HEK293T (cell line): ENCODE measurements around the gene CD79A.

Experiments used
- CTCF ChIA-PET: fragments of 350-600 bp; formaldehyde crosslinking; extraction: SDS; loops from one replicate; lab custom pipeline; 2021; ENCODE audit warnings: antibody characterized with exemption, inconsistent platforms; lab: Yijun Ruan, JAX
- POLR2A ChIA-PET: fragments of 350-600 bp; formaldehyde crosslinking; extraction: SDS; loops from one replicate; lab custom pipeline; 2020; ENCODE audit warnings: antibody characterized with exemption, inconsistent platforms; lab: Yijun Ruan, JAX
- DNase-seq: peaks from one replicate; pipeline ENCODE4 v3.0.0; 2012; ENCODE audit warnings: mixed read lengths; ENCODE audit errors: extremely low spot score
- ARNT ChIP-seq: fragments of 450-650 bp; IDR thresholded peaks from 2 replicates; pipeline ENCODE4 v1.6.1; 2017; ENCODE audit warnings: mild to moderate bottlenecking
- BHLHE40 ChIP-seq: fragments of 450-650 bp; IDR thresholded peaks from 2 replicates; pipeline ENCODE4 v1.6.1; 2016; ENCODE audit warnings: mild to moderate bottlenecking, moderate library complexity, borderline replicate concordance
- CTBP1 ChIP-seq: fragments of 450-650 bp; IDR thresholded peaks from 2 replicates; pipeline ENCODE4 v1.6.1; 2016; ENCODE audit warnings: borderline replicate concordance
- ELF4 ChIP-seq: fragments of 450-650 bp; IDR thresholded peaks from 2 replicates; pipeline ENCODE4 v1.6.1; 2017; ENCODE audit warnings: antibody characterized with exemption
- FOXA1 ChIP-seq: fragments of 450-650 bp; IDR thresholded peaks from 2 replicates; pipeline ENCODE4 v1.6.1; 2016; ENCODE audit warnings: mild to moderate bottlenecking
- FOXK2 ChIP-seq: fragments of 450-650 bp; IDR thresholded peaks from 2 replicates; pipeline ENCODE4 v1.6.1; 2016; ENCODE audit warnings: mild to moderate bottlenecking
- FOXM1 ChIP-seq: fragments of 450-650 bp; IDR thresholded peaks from 2 replicates; pipeline ENCODE4 v1.6.1; 2017; ENCODE audit warnings: mild to moderate bottlenecking, borderline replicate concordance
- HDGF ChIP-seq: fragments of 450-650 bp; IDR thresholded peaks from 2 replicates; pipeline ENCODE4 v1.6.1; 2017; ENCODE audit warnings: antibody characterized with exemption, borderline replicate concordance
- L3MBTL2 ChIP-seq: fragments of 450-650 bp; conservative IDR thresholded peaks from 2 replicates; pipeline ENCODE4 v1.6.1; 2016; ENCODE audit warnings: mild to moderate bottlenecking
- LEF1 ChIP-seq: fragments of 450-650 bp; IDR thresholded peaks from 2 replicates; pipeline ENCODE4 v1.6.1; 2017; ENCODE audit warnings: mild to moderate bottlenecking, borderline replicate concordance
- NFRKB ChIP-seq: fragments of 450-650 bp; IDR thresholded peaks from 2 replicates; pipeline ENCODE4 v1.6.1; 2016; ENCODE audit warnings: mild to moderate bottlenecking, moderate library complexity
- SP1 ChIP-seq: fragments of 450-650 bp; IDR thresholded peaks from 2 replicates; pipeline ENCODE4 v1.6.1; 2017
- SUZ12 ChIP-seq: fragments of 450-650 bp; IDR thresholded peaks from 2 replicates; pipeline ENCODE4 v1.6.1; 2016; ENCODE audit warnings: mild to moderate bottlenecking
- TARDBP ChIP-seq: fragments of 450-650 bp; IDR thresholded peaks from 2 replicates; pipeline ENCODE4 v1.6.1; 2016
- ZNF384 ChIP-seq: fragments of 450-650 bp; IDR thresholded peaks from 2 replicates; pipeline ENCODE4 v1.6.1; 2016
- TF ChIP-seq, protein P1 (sequence below): fragments of 450-650 bp; IDR thresholded peaks from 2 replicates; pipeline ENCODE4 v1.6.1; 2016

Gene CD79A

DNA sequence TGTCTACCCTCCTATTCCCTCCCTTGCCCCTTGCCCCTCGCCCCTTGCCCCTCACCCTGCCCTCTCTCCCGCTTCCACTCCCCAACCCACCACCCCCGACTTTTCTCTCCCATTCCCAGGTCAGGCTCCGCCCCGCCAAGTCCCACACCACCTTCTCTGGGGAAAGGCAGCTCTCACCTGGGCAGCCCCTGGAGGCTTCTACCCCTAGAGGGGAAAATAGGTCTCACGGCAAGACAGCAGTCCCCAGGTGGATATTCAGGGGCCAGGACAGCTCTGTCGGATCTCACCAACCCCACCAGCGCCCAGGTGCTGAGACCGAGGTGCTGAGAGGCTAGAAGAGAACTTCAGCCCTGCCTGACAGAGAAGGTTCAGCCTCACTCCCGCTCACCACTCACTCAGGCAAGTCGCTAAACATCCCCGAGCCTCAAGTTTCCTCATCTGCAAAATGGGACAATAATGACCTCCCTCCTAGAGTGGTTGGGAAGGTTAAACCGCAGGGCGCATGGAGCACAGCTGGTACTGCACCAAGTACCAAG, 52.5 kb downstream of the CD79A start:
- TF ChIP-seq NFRKB (no peak), L3MBTL2 (no peak), SP1 (no peak), ARNT (no peak), LEF1 (no peak), FOXK2 (no peak), HDGF (no peak), BHLHE40 (no peak), ZNF384 (no peak), TARDBP (no peak), FOXA1 (no peak), ELF4 (no peak)
- CTCF ChIA-PET, result no interaction called here
- no peak for DNase-seq
- POLR2A ChIA-PET, result interaction anchor here (2.3 to 2.8 kb wide), 2 partner anchors 46 to 70 kb away, joined by 8 to 11 read pairs; partner anchors contain the start of gene RPS19

DNA sequence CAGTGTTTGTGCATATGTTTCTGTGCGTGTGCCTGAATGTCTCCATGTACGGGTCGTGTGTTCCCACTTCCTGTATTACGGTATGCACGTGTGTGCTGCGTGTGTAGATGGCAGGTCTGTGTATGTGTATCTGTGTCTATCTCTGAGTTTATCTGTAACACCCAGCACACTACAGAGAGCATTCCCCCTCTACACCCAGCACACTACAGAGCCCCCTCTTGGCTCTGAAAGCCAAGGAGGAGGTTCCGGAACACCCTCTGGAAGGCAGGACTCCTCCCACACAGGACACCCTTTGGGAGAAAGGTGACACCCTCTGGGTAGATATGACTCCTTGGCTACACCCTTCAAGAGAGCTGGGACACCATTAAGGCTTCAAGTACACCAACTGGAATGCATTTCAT, 53.2 kb downstream of the CD79A start:
- CTCF ChIA-PET, result no interaction called here
- DNase-seq, result no peak
- TF ChIP-seq, protein P1, sequence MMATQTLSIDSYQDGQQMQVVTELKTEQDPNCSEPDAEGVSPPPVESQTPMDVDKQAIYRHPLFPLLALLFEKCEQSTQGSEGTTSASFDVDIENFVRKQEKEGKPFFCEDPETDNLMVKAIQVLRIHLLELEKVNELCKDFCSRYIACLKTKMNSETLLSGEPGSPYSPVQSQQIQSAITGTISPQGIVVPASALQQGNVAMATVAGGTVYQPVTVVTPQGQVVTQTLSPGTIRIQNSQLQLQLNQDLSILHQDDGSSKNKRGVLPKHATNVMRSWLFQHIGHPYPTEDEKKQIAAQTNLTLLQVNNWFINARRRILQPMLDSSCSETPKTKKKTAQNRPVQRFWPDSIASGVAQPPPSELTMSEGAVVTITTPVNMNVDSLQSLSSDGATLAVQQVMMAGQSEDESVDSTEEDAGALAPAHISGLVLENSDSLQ, result no peak
- TF ChIP-seq ELF4 (no peak), BHLHE40 (no peak), SP1 (no peak), ARNT (no peak), CTBP1 (no peak), FOXK2 (no peak), ZNF384 (no peak), TARDBP (no peak), LEF1 (no peak), HDGF (no peak), SUZ12 (no peak), L3MBTL2 (no peak), FOXM1 (no peak), NFRKB (no peak), FOXA1 (no peak)
- POLR2A ChIA-PET, result interaction anchor here (2.3 to 2.8 kb wide), 2 partner anchors 46 to 70 kb away, joined by 8 to 11 read pairs; partner anchors contain the start of gene RPS19
